ENCODE results near the gene DGKK.
"Not testable (repeated sequence)": the region's sequence is repeated elsewhere in the genome, so short reads cannot be mapped to it uniquely, and the experiment has no call there.

The DGKK gene

GRCh38 chrX:50428174-50428573 lies 42.5 kb downstream of the DGKK start:
- no peak for DNase-seq (ENCODE audit: low spot score)

GRCh38 chrX:50407976-50408375 lies 62.6 kb downstream of the DGKK start:
- DNase-seq (ENCODE audit: low spot score): no peak

GRCh38 chrX:50403903-50404302 lies 66.7 kb downstream of the DGKK start:
- no peak for DNase-seq (ENCODE audit: low spot score)

- DNase-seq (ENCODE audit: low spot score): no peak
Observed at GRCh38 chrX:50402886-50403285, 67.7 kb downstream of the DGKK start.

GRCh38 chrX:50393902-50394301 lies 76.7 kb downstream of the DGKK start:
- no peak for DNase-seq (ENCODE audit: low spot score)

- DNase-seq (ENCODE audit: low spot score): no peak
Observed at GRCh38 chrX:50386520-50386919, 84.1 kb downstream of the DGKK start.

- DNase-seq (ENCODE audit: low spot score): no peak
Observed at GRCh38 chrX:50381729-50382415, 88.8 kb downstream of the DGKK start.

GRCh38 chrX:50375481-50376267 lies 95.0 kb downstream of the DGKK start:
- DNase-seq (ENCODE audit: low spot score): no peak

GRCh38 chrX:50372966-50373365 lies 97.7 kb downstream of the DGKK start:
- DNase-seq (ENCODE audit: low spot score): no peak

GRCh38 chrX:50343917-50344316 lies 126.7 kb downstream of the DGKK start:
- no peak for DNase-seq (ENCODE audit: low spot score)

- DNase-seq (ENCODE audit: low spot score): no peak
Observed at GRCh38 chrX:50333308-50333707, 137.3 kb downstream of the DGKK start.

GRCh38 chrX:50332668-50333067 lies 138.0 kb downstream of the DGKK start:
- DNase-seq (ENCODE audit: low spot score): not testable (repeated sequence)

- DNase-seq (ENCODE audit: low spot score): no peak
Observed at GRCh38 chrX:50327235-50327634, 143.4 kb downstream of the DGKK start.
